Effector CD4-positive, alpha-beta T cell (primary cell): ENCODE measurements around the gene ADIPOR2.

Experiments
- DNase-seq: peaks from one replicate; pipeline ENCODE4 v3.0.0-alpha.2; 2020
- total RNA-seq: gene quantifications from one replicate; lab custom pipeline; 2026; lab: John Stamatoyannopoulos, UW

The ADIPOR2 gene
- total RNA-seq, result 38.1 reads per million, percentile 62 among the genes with 10 or more reads in this experiment

GRCh38 chr12:1690578-1691122 is at the start of gene ADIPOR2:
TSS of gene ADIPOR2 (plus strand) at chr12:1691070. CDS start at chr12:1754344, 63,274 bp downstream.
- peak; percentile 91 for DNase-seq

GRCh38 chr12:1642513-1642912 is 48.4 kb upstream of the ADIPOR2 start:
- DNase-seq, result no peak

GRCh38 chr12:1643043-1643442 is 47.8 kb upstream of the ADIPOR2 start:
- no peak for DNase-seq

GRCh38 chr12:1643905-1644533 is 46.9 kb upstream of the ADIPOR2 start:
- no peak for DNase-seq

GRCh38 chr12:1644534-1645438 is 46.1 kb upstream of the ADIPOR2 start:
- no peak for DNase-seq

- no peak for DNase-seq
These were observed 45.1 kb upstream of the ADIPOR2 start for GRCh38 chr12:1645819-1646218.

- no peak for DNase-seq
These were observed 44.1 kb upstream of the ADIPOR2 start for GRCh38 chr12:1646569-1647284.

GRCh38 chr12:1647285-1647669 is 43.6 kb upstream of the ADIPOR2 start:
- no peak for DNase-seq

GRCh38 chr12:1650260-1650977 is 40.5 kb upstream of the ADIPOR2 start:
- no peak for DNase-seq

GRCh38 chr12:1650978-1651361 is 39.9 kb upstream of the ADIPOR2 start:
- no peak for DNase-seq

GRCh38 chr12:1651946-1652345 is 38.9 kb upstream of the ADIPOR2 start:
- DNase-seq, result no peak

- no peak for DNase-seq
These were observed 35.6 kb upstream of the ADIPOR2 start for GRCh38 chr12:1655225-1655788.

GRCh38 chr12:1656902-1657301 is 34.0 kb upstream of the ADIPOR2 start:
- DNase-seq, result no peak

GRCh38 chr12:1657688-1658087 is 33.2 kb upstream of the ADIPOR2 start:
- DNase-seq, result no peak

GRCh38 chr12:1660304-1661187 is 30.3 kb upstream of the ADIPOR2 start:
- peak; percentile 60 for DNase-seq

GRCh38 chr12:1661553-1662335 is 29.1 kb upstream of the ADIPOR2 start:
- peak; percentile 74 for DNase-seq

GRCh38 chr12:1662761-1663439 is 28.0 kb upstream of the ADIPOR2 start:
- peak; percentile 30 for DNase-seq

- no peak for DNase-seq
These were observed 27.3 kb upstream of the ADIPOR2 start for GRCh38 chr12:1663440-1664132.

- no peak for DNase-seq
These were observed 25.5 kb upstream of the ADIPOR2 start for GRCh38 chr12:1665366-1665765.
